Endodermal cell (in vitro differentiated cells): ENCODE measurements around the gene ITPRID2. TPM values are rescaled to one million over a fixed set of nuclear protein-coding genes. Genes with fewer than 3 reads are reported as not detected.

Experiments used
- DNase-seq: peaks from one replicate; pipeline ENCODE4 v3.0.0-alpha.2; 2017
- H3K27ac ChIP-seq: 2 replicates; pipeline ENCODE4 v1.5.1; 2013; ENCODE audit warnings: mild to moderate bottlenecking, low read depth, low read length, moderate library complexity
- H3K27me3 ChIP-seq: 2 replicates; pipeline ENCODE4 v1.6.1; 2013; ENCODE audit warnings: mild to moderate bottlenecking, low read length, moderate library complexity; ENCODE audit not compliant: insufficient read depth, control insufficient read depth, poor library complexity, severe bottlenecking
- H3K36me3 ChIP-seq: 2 replicates; pipeline ENCODE4 v1.7.0; 2013; ENCODE audit warnings: mild to moderate bottlenecking, low read length, moderate library complexity; ENCODE audit not compliant: control insufficient read depth, insufficient read depth
- H3K4me1 ChIP-seq: one replicate; pipeline ENCODE4 v1.7.0; 2013; ENCODE audit warnings: low read length; ENCODE audit not compliant: control insufficient read depth, insufficient read depth
- H3K4me3 ChIP-seq: 2 replicates; pipeline ENCODE4 v1.5.1; 2013; ENCODE audit warnings: mild to moderate bottlenecking, low read length, moderate library complexity
- H3K9ac ChIP-seq: 2 replicates; pipeline ENCODE4 v1.6.1; 2013; ENCODE audit warnings: mild to moderate bottlenecking, low read length, moderate library complexity; ENCODE audit not compliant: poor library complexity, severe bottlenecking; ENCODE audit errors: extremely low read depth
- H3K9me3 ChIP-seq: 2 replicates; pipeline ENCODE4 v1.6.1; 2013; ENCODE audit warnings: mild to moderate bottlenecking, low read length, moderate library complexity; ENCODE audit not compliant: control insufficient read depth
- H3K27ac Mint-ChIP-seq: 2 replicates; pipeline ENCODE4 v1.8.0; 2020; ENCODE audit warnings: mixed read lengths
- H3K27me3 Mint-ChIP-seq: 2 replicates; pipeline ENCODE4 v1.8.0; 2021; ENCODE audit warnings: mild to moderate bottlenecking, mixed read lengths; ENCODE audit not compliant: insufficient read depth
- H3K36me3 Mint-ChIP-seq: 2 replicates; pipeline ENCODE4 v1.8.0; 2020; ENCODE audit warnings: low read depth, mixed read lengths
- H3K4me1 Mint-ChIP-seq: 2 replicates; pipeline ENCODE4 v1.8.0; 2020; ENCODE audit warnings: mixed read lengths
- H3K4me3 Mint-ChIP-seq: 2 replicates; pipeline ENCODE4 v1.8.0; 2020; ENCODE audit warnings: mild to moderate bottlenecking, moderate library complexity, mixed read lengths
- H3K9me3 Mint-ChIP-seq: 2 replicates; pipeline ENCODE4 v1.8.0; 2020; ENCODE audit warnings: mild to moderate bottlenecking, mixed read lengths
- WGBS, 2 experiments: methylation state at CpG; one replicate each; pipeline versions ENCODE4 v1.1.5 to v1.1.7; 2013; ENCODE audit warnings: missing lambda C conversion rate in 2 of 2, mixed read lengths in 1 of 2; ENCODE audit not compliant: insufficient coverage in 1 of 2, insufficient read length in 1 of 2; 5-methylcytosine and 5-hydroxymethylcytosine counted together
- total RNA-seq, 2 donors: library from RNA; stranded (reverse); fragmentation: NEBNext Ultra II Directional in 1 of 2; extraction: Animal tissue kit (Norgen Biotek cat#: 25700) in 1 of 2; gene quantifications; 2 replicates in 1 of 2; 3 replicates in 1 of 2; pipeline ENCODE4 v1.2.1, GENCODE V29; 2021
- TF ChIP-seq, protein P1 (sequence below): fragments of 200-600 bp; sonication (generic); conservative IDR thresholded peaks from 2 replicates; pipeline ENCODE4 v1.5.0; 2021; ENCODE audit warnings: antibody characterized with exemption, mild to moderate bottlenecking

ITPRID2 gene
- total RNA-seq, 2 donors from 2014 or later = 28.9 to 30.4 TPM

DNA sequence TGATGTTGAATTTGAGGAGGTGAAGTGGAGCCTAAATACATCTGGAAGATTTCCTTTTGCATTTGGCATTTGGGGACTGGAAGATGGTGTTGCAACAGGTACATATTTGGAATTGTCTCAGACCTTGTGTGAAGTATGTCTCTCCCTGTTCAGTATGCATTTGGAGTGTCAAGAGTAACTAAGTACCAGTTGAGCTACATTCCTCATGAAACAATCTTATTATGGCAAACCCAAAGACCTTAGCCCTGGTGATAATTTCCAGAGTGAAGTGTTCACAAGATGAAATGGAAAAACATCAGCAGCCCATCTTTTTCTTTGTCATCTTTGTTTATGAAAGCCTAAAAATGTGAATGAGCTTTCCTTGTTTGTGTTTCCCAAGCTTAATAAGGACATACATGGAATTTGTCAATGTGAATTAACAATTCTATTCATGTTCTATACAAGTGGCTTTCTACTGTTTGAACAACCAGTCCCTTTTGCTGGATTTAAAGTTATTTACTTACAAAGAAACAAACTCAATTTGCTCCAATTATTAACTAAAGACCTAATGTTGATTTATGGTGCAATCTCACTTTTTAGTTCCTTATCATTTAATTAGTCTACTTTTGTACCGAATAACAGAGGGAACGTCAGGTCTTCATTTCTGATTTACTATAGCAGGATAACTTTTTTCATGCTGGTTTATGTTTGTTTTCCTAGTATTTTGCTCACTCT lies 52.0 kb downstream of the ITPRID2 start:
- no peak for DNase-seq
- H3K27ac Mint-ChIP-seq = no peak overlapping the region
- no peaks in the 10 kb centered on the region for H3K27me3 Mint-ChIP-seq
- Histone ChIP-seq H3K27me3 (no peaks in the 10 kb centered on the region), H3K27ac (no peak overlapping the region), H3K4me3 (no peak overlapping the region), H3K4me1 (no peaks in the 10 kb centered on the region), H3K9me3 (no peaks in the 10 kb centered on the region), H3K9ac (no peak overlapping the region), H3K36me3 (no peaks in the 10 kb centered on the region)
- H3K4me1 Mint-ChIP-seq = peaks cover 7% of the 10 kb centered on the region
- WGBS, 2 experiments = 80 to 97% methylated on average over 1 to 2 of the region's 2 CpGs
- TF ChIP-seq, protein P1, sequence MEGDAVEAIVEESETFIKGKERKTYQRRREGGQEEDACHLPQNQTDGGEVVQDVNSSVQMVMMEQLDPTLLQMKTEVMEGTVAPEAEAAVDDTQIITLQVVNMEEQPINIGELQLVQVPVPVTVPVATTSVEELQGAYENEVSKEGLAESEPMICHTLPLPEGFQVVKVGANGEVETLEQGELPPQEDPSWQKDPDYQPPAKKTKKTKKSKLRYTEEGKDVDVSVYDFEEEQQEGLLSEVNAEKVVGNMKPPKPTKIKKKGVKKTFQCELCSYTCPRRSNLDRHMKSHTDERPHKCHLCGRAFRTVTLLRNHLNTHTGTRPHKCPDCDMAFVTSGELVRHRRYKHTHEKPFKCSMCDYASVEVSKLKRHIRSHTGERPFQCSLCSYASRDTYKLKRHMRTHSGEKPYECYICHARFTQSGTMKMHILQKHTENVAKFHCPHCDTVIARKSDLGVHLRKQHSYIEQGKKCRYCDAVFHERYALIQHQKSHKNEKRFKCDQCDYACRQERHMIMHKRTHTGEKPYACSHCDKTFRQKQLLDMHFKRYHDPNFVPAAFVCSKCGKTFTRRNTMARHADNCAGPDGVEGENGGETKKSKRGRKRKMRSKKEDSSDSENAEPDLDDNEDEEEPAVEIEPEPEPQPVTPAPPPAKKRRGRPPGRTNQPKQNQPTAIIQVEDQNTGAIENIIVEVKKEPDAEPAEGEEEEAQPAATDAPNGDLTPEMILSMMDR = no peak
- H3K36me3 Mint-ChIP-seq = no peaks in the 10 kb centered on the region
- no peaks in the 10 kb centered on the region for H3K9me3 Mint-ChIP-seq
- H3K4me3 Mint-ChIP-seq = no peak overlapping the region

DNA sequence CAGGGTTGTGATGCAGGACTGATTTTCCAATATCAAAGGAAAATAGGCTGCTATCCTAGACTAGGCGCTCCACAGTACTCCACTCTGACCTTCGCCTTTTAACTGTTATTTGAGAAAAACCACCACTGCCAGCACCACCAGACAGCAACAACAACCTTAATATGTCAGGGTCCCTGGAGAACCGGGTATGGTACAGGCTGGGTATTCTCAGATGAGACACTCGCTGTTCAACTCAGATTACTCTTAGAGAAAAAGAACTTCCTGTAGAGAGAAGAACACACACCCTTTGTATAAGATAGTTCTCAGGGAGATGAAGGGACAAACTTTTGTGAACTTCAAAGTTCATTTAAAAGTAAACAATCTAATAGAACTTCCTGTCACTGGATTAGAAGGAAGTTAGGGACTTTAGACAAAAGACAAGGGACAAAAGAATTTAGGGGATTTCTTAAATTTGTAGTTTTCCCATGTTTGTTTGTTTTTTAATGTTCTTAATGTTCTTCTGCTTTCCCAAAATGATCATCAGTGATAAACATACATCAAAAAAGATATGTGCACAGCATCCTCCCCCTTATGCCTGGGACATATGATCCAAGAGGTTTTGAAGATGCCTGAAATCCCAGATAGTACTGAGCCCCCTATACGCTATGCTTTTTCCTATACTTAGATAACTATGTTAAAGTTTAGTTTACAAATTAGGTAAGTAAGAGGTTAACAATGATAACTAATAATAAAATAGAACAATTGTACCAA lies 52.8 kb downstream of the ITPRID2 start:
- no peaks in the 10 kb centered on the region for H3K36me3 ChIP-seq
- no peak overlapping the region for H3K27ac ChIP-seq
- 89 to 92% methylated on average over 2 to 4 of the region's 5 CpGs for WGBS, 2 experiments
- no peak for DNase-seq
- no peaks in the 10 kb centered on the region for H3K4me1 ChIP-seq
- H3K4me1 Mint-ChIP-seq = peaks cover 7% of the 10 kb centered on the region
- H3K9me3 ChIP-seq = no peaks in the 10 kb centered on the region
- H3K27me3 Mint-ChIP-seq = no peaks in the 10 kb centered on the region
- no peaks in the 10 kb centered on the region for H3K9me3 Mint-ChIP-seq
- TF ChIP-seq, protein P1 = no peak
- no peaks in the 10 kb centered on the region for H3K36me3 Mint-ChIP-seq
- H3K27ac Mint-ChIP-seq = no peak overlapping the region
- no peak overlapping the region for H3K4me3 Mint-ChIP-seq
- H3K9ac ChIP-seq = no peak overlapping the region
- H3K27me3 ChIP-seq = no peaks in the 10 kb centered on the region
- H3K4me3 ChIP-seq = no peak overlapping the region

DNA sequence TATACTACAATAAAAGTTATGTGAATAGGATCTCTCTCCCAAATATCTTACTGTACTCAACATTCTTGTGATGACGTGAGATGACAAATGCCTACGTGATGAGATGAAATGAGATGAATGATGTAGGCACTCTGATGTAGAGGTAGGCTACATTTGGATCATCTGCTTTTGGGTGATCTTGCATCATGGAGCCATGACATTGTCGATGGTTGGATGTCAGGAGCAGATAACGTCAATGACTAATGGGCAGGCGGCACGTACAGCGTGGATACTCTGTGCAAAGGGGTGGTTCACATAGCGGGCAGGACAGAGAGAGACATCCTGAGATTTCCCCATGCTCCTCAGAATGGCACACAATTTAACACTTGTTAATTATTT lies 53.4 kb downstream of the ITPRID2 start:
- Mint-ChIP-seq H3K27me3 (no peaks in the 10 kb centered on the region), H3K4me3 (no peak overlapping the region), H3K36me3 (no peaks in the 10 kb centered on the region), H3K9me3 (no peaks in the 10 kb centered on the region), H3K27ac (no peak overlapping the region), H3K4me1 (peaks cover 7% of the 10 kb centered on the region)
- no peak overlapping the region for H3K9ac ChIP-seq
- no peaks in the 10 kb centered on the region for H3K9me3 ChIP-seq
- no peak for DNase-seq
- no peak overlapping the region for H3K27ac ChIP-seq
- H3K27me3 ChIP-seq = no peaks in the 10 kb centered on the region
- WGBS, 2 experiments = 93 to 94% methylated on average over 7 to 8 of the region's 8 CpGs
- no peak overlapping the region for H3K4me3 ChIP-seq
- TF ChIP-seq, protein P1 = no peak
- H3K4me1 ChIP-seq = no peaks in the 10 kb centered on the region
- no peaks in the 10 kb centered on the region for H3K36me3 ChIP-seq
